H9 (cell line): Measurements from ENCODE around the gene SAP30L. TPM values are rescaled to one million over a fixed set of nuclear protein-coding genes. Genes with fewer than 3 reads are reported as not detected.

Experiments used
- DNase-seq: peaks from one replicate; pipeline ENCODE4 v3.0.0-alpha.2; 2017
- H2AFZ ChIP-seq: one replicate; pipeline ENCODE4 v1.6.1; 2013; ENCODE audit warnings: mild to moderate bottlenecking, low read length, control low read depth, moderate library complexity
- H2AK5ac ChIP-seq: 2 replicates; pipeline ENCODE4 v1.6.1; 2013; ENCODE audit warnings: low read length, control low read depth, mixed read lengths; ENCODE audit not compliant: insufficient read length
- H2BK120ac ChIP-seq: one replicate; pipeline ENCODE4 v1.6.1; 2013; ENCODE audit warnings: low read depth, mild to moderate bottlenecking, low read length, control low read depth, inconsistent platforms; ENCODE audit not compliant: poor library complexity, severe bottlenecking
- H2BK12ac ChIP-seq: 2 replicates; pipeline ENCODE4 v1.6.1; 2013; ENCODE audit warnings: low read length, control low read depth, mixed read lengths, low read depth; ENCODE audit not compliant: insufficient read length
- H2BK15ac ChIP-seq: 2 replicates; pipeline ENCODE4 v1.6.1; 2013; ENCODE audit warnings: low read depth, low read length, control low read depth
- H2BK20ac ChIP-seq: one replicate; pipeline ENCODE4 v1.6.1; 2013; ENCODE audit warnings: low read depth, mild to moderate bottlenecking, low read length, control low read depth, inconsistent platforms; ENCODE audit not compliant: poor library complexity, severe bottlenecking
- H2BK5ac ChIP-seq: 2 replicates; pipeline ENCODE4 v1.6.1; 2013; ENCODE audit warnings: low read length, control low read depth, mixed read lengths; ENCODE audit not compliant: insufficient read length
- H3K14ac ChIP-seq: 2 replicates; pipeline ENCODE4 v1.6.1; 2013; ENCODE audit warnings: low read length, control low read depth; ENCODE audit not compliant: insufficient read depth
- H3K18ac ChIP-seq: 2 replicates; pipeline ENCODE4 v1.6.1; 2013; ENCODE audit warnings: low read depth, mild to moderate bottlenecking, mixed read lengths, low read length, control low read depth; ENCODE audit not compliant: insufficient read length
- H3K23ac ChIP-seq: 2 replicates; pipeline ENCODE4 v1.6.1; 2013; ENCODE audit warnings: low read length, control low read depth, mixed read lengths, low read depth; ENCODE audit not compliant: insufficient read length
- H3K23me2 ChIP-seq: 2 replicates; pipeline ENCODE4 v1.6.1; 2013; ENCODE audit warnings: low read depth, mild to moderate bottlenecking, mixed read lengths, low read length, control low read depth; ENCODE audit not compliant: insufficient read length, poor library complexity, severe bottlenecking
- H3K27ac ChIP-seq: 2 replicates; pipeline ENCODE4 v1.5.1; 2013; ENCODE audit warnings: low read length, control low read depth, mixed read lengths, low read depth; ENCODE audit not compliant: insufficient read length
- H3K27me3 ChIP-seq: 2 replicates; pipeline ENCODE4 v1.6.1; 2013; ENCODE audit warnings: low read length, control low read depth, inconsistent platforms; ENCODE audit not compliant: insufficient read depth
- H3K4ac ChIP-seq: 2 replicates; pipeline ENCODE4 v1.6.1; 2013; ENCODE audit warnings: low read depth, mild to moderate bottlenecking, control low read depth, inconsistent platforms, low read length, moderate library complexity
- H3K4me1 ChIP-seq: 2 replicates; pipeline ENCODE4 v1.6.1; 2013; ENCODE audit warnings: low read length, control low read depth, inconsistent platforms; ENCODE audit not compliant: insufficient read depth
- H3K4me2 ChIP-seq: 2 replicates; pipeline ENCODE4 v1.6.1; 2013; ENCODE audit warnings: low read length, control low read depth, mixed read lengths; ENCODE audit not compliant: insufficient read length, insufficient read depth
- H3K56ac ChIP-seq: 2 replicates; pipeline ENCODE4 v1.6.1; 2013; ENCODE audit warnings: low read depth, mild to moderate bottlenecking, mixed read lengths, low read length, control low read depth; ENCODE audit not compliant: insufficient read length
- H3K79me1 ChIP-seq: 2 replicates; pipeline ENCODE4 v1.6.1; 2013; ENCODE audit warnings: low read depth, mild to moderate bottlenecking, moderate library complexity, low read length, control low read depth, inconsistent platforms; ENCODE audit not compliant: insufficient read depth, poor library complexity, severe bottlenecking
- H3K79me2 ChIP-seq: 2 replicates; pipeline ENCODE4 v1.6.1; 2013; ENCODE audit warnings: low read length, control low read depth, inconsistent platforms; ENCODE audit not compliant: insufficient read depth
- H3K9ac ChIP-seq: 2 replicates; pipeline ENCODE4 v1.6.1; 2013; ENCODE audit warnings: low read length, control low read depth, mixed read lengths; ENCODE audit not compliant: insufficient read length; ENCODE audit errors: extremely low read depth
- H3K9me3 ChIP-seq: one replicate; pipeline ENCODE4 v1.6.1; 2013; ENCODE audit warnings: low read depth, low read length, inconsistent platforms; ENCODE audit not compliant: control insufficient read depth
- H3T11ph ChIP-seq: one replicate; pipeline ENCODE4 v1.6.1; 2013; ENCODE audit warnings: mild to moderate bottlenecking, low read length, control low read depth, inconsistent platforms
- H4K20me1 ChIP-seq: one replicate; pipeline ENCODE4 v1.6.1; 2013; ENCODE audit not compliant: control insufficient read depth, insufficient read length, insufficient read depth
- H4K5ac ChIP-seq: 2 replicates; pipeline ENCODE4 v1.6.1; 2013; ENCODE audit warnings: low read depth, mild to moderate bottlenecking, mixed read lengths, low read length, control low read depth; ENCODE audit not compliant: insufficient read length
- H4K8ac ChIP-seq: replicated peaks from 2 replicates; pipeline ENCODE4 v1.6.1; 2013; ENCODE audit warnings: low read length, control low read depth, mixed read lengths, low read depth; ENCODE audit not compliant: insufficient read length
- H4K91ac ChIP-seq: 2 replicates; pipeline ENCODE4 v1.6.1; 2013; ENCODE audit warnings: low read depth, mild to moderate bottlenecking, moderate library complexity, mixed read lengths, low read length, control low read depth; ENCODE audit not compliant: insufficient read length
- H3K27ac Mint-ChIP-seq, 3 experiments: 2 replicates in 2 of 3; 3 replicates in 1 of 3; pipeline ENCODE4 v1.8.0; 2020 to 2021; ENCODE audit warnings: mixed read lengths in 3 of 3, mild to moderate bottlenecking in 1 of 3, moderate library complexity in 1 of 3
- H3K27me3 Mint-ChIP-seq: 2 replicates; pipeline ENCODE4 v1.8.0; 2021; ENCODE audit warnings: low read depth, mild to moderate bottlenecking, moderate library complexity, mixed read lengths
- H3K36me3 Mint-ChIP-seq, 3 experiments: 2 replicates in 2 of 3; 3 replicates in 1 of 3; pipeline ENCODE4 v1.8.0; 2020 to 2021; ENCODE audit warnings: low read depth in 3 of 3, mixed read lengths in 3 of 3; ENCODE audit not compliant: insufficient read depth in 1 of 3
- H3K4me1 Mint-ChIP-seq, 2 experiments: 2 replicates each; pipeline ENCODE4 v1.8.0; 2020; ENCODE audit warnings: mixed read lengths in 2 of 2
- H3K4me3 Mint-ChIP-seq, 2 experiments: 2 replicates in 1 of 2; 3 replicates in 1 of 2; pipeline ENCODE4 v1.8.0; 2020 to 2021; ENCODE audit warnings: mild to moderate bottlenecking in 2 of 2, mixed read lengths in 2 of 2, moderate library complexity in 1 of 2
- H3K9me3 Mint-ChIP-seq, 2 experiments: 2 replicates in 1 of 2; 3 replicates in 1 of 2; pipeline ENCODE4 v1.8.0; 2020; ENCODE audit warnings: mild to moderate bottlenecking in 2 of 2, mixed read lengths in 2 of 2, moderate library complexity in 1 of 2
- WGBS: extraction: QIAGEN DNeasy Blood & Tissue Kit; methylation state at CpG from one replicate; pipeline ENCODE4 v1.1.7; 2013; ENCODE audit warnings: missing lambda C conversion rate, low lambda C conversion rate, mixed read lengths; ENCODE audit not compliant: insufficient read length; ENCODE audit errors: extremely low coverage; 5-methylcytosine and 5-hydroxymethylcytosine counted together
- total RNA-seq: library from RNA; stranded (reverse); gene quantifications from 2 replicates; pipeline ENCODE4 v1.2.1, GENCODE V29; 2021
- TF ChIP-seq, protein P1 (sequence below): fragments of 200-600 bp; sonication (generic); conservative IDR thresholded peaks from 3 replicates; pipeline ENCODE4 v1.8.0; 2021; ENCODE audit warnings: antibody characterized with exemption, mild to moderate bottlenecking

Gene SAP30L
- total RNA-seq, 1 experiment from 2014 or later: 25.0 TPM

DNA sequence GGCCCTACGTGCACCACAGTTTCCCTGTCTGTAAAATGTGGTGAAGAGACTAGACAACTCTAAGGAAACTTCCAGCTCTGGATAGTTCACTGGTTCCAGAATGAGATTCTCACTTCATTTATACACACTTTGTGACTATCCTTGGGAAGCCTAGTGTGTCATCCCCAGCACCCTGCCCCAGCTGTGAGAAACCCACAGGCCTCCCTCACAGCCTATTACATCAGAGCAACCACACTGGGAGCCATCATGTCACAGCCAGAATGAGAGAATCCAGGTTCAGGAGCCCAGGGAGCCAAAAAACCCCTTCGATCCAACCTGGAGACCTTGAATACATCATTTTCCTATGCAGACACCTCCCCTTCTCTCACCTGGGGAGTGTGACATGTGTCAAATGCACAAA lies 53.2 kb downstream of the SAP30L start:
- H3K4me2 ChIP-seq: no peak overlapping the region
- H3K56ac ChIP-seq: no peak overlapping the region
- no peak overlapping the region for H2BK15ac ChIP-seq
- no CpG with 5 or more reads among the region's 2 CpGs for WGBS
- H2BK20ac ChIP-seq: no peak overlapping the region
- no peak overlapping the region for H2AK5ac ChIP-seq
- H3K27ac ChIP-seq: no peak overlapping the region
- H3K4me1 Mint-ChIP-seq: peaks cover 9 to 14% of the 10 kb centered on the region in 2 experiments
- H4K5ac ChIP-seq: no peak overlapping the region
- peaks cover 2% of the 10 kb centered on the region; the same call in 1 of the 2 replicates for H3K4me1 ChIP-seq
- DNase-seq: no peak
- H3K36me3 Mint-ChIP-seq: no peaks in the 10 kb centered on the region
- no peak overlapping the region for H3K9ac ChIP-seq
- no peak overlapping the region for H4K8ac ChIP-seq
- H3K27me3 Mint-ChIP-seq: peaks cover 28% of the 10 kb centered on the region
- no peaks in the 10 kb centered on the region for H3K9me3 ChIP-seq
- H3K4ac ChIP-seq: no peak overlapping the region
- H3T11ph ChIP-seq: no peak overlapping the region
- H4K91ac ChIP-seq: no peak overlapping the region
- H2BK120ac ChIP-seq: no peak overlapping the region
- H4K20me1 ChIP-seq: no peaks in the 10 kb centered on the region
- no peaks in the 10 kb centered on the region for H3K9me3 Mint-ChIP-seq
- no peak overlapping the region for H2BK5ac ChIP-seq
- H3K18ac ChIP-seq: no peak overlapping the region
- no peak overlapping the region for H3K27ac Mint-ChIP-seq
- no peaks in the 10 kb centered on the region for H3K79me2 ChIP-seq
- TF ChIP-seq, protein P1, sequence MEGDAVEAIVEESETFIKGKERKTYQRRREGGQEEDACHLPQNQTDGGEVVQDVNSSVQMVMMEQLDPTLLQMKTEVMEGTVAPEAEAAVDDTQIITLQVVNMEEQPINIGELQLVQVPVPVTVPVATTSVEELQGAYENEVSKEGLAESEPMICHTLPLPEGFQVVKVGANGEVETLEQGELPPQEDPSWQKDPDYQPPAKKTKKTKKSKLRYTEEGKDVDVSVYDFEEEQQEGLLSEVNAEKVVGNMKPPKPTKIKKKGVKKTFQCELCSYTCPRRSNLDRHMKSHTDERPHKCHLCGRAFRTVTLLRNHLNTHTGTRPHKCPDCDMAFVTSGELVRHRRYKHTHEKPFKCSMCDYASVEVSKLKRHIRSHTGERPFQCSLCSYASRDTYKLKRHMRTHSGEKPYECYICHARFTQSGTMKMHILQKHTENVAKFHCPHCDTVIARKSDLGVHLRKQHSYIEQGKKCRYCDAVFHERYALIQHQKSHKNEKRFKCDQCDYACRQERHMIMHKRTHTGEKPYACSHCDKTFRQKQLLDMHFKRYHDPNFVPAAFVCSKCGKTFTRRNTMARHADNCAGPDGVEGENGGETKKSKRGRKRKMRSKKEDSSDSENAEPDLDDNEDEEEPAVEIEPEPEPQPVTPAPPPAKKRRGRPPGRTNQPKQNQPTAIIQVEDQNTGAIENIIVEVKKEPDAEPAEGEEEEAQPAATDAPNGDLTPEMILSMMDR: no peak
- no peak overlapping the region for H2AFZ ChIP-seq
- no peak overlapping the region for H3K4me3 Mint-ChIP-seq
- H2BK12ac ChIP-seq: no peak overlapping the region
- H3K23ac ChIP-seq: no peak overlapping the region
- no peaks in the 10 kb centered on the region; the same call in 1 of the 2 replicates for H3K27me3 ChIP-seq
- H3K23me2 ChIP-seq: no peaks in the 10 kb centered on the region
- H3K79me1 ChIP-seq: no peaks in the 10 kb centered on the region
- no peak overlapping the region for H3K14ac ChIP-seq
